ENCODE data around the gene HAS3. TPM values are rescaled to one million over a fixed set of nuclear protein-coding genes. Genes with fewer than 3 reads are reported as not detected.

Gene HAS3
- total and polyA plus RNA-seq, 8 donors: 1.1 to 10.3 (median 5.8) TPM; not detected in 1

GRCh38 chr16:69078073-69078472, 27.4 kb upstream of the HAS3 start:
- H3K36me3 ChIP-seq: peaks cover 0 to under 1% (median under 1%) of the 10 kb centered on the region in 4 donors
- H3K27ac ChIP-seq: no peak overlapping the region
- TF ChIP-seq EP300 (IDR thresholded peaks at IDR 0.05): no peak
- no peaks in the 10 kb centered on the region for H3K9me3 ChIP-seq
- intact Hi-C loops (cut with DNase I; ENCODE audit: low total_unique reads): no loop called here
- H3K4me3 ChIP-seq: no peak overlapping the region
- DNase-seq: no peak
- no peaks in the 10 kb centered on the region for H3K4me1 ChIP-seq
- 81 to 90% (median 84%) methylated on average over 7 of the region's 7 CpGs for WGBS, 5 donors
- H3K27me3 ChIP-seq: no peaks in the 10 kb centered on the region

- no peak for DNase-seq
- Histone ChIP-seq H3K4me1 (no peaks in the 10 kb centered on the region), H3K4me3 (no peak overlapping the region), H3K9me3 (no peaks in the 10 kb centered on the region), H3K27me3 (no peaks in the 10 kb centered on the region), H3K36me3 (peaks cover 8 to 17% (median 13%) of the 10 kb centered on the region in 4 donors), H3K27ac (no peak overlapping the region)
- intact Hi-C loops (cut with DNase I; ENCODE audit: low total_unique reads): no loop called here
- WGBS, 5 donors: 95 to 100% (median 96%) methylated on average over 2 of the region's 2 CpGs
- TF ChIP-seq POLR2A (IDR thresholded peaks at IDR 0.05): no peak
These were observed 25.8 kb upstream of the HAS3 start for GRCh38 chr16:69079697-69080096.

DNA sequence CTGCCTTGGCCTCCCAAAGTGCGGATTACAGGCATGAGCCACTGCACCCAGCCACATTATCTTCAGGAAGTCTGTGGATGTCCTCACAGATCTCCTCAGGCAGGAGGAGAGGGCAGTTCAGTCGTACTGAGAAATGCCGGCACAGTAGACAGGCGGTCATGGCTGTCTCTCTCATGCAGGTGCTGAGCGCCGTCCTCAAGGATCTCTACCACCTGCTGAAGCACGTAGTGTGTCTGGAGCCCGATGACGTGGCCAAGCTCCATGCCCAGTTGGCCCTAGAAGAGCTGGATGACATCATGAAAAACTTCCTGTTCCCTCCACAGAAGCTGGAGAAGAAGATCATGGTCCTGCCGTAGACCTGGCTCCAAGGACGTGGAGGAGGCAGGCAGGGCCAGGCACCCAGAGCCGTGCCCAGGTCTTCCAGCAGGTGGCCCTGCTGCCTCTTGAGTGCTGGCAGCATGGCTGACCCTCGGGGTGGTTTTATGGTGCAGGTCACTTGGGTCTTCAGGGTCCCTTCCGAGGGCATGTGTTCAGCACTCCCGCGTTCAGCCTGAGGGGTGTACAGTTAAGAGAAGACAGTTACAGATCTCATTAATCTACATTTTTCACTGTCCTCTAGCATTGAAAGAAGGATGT, 22.0 kb upstream of the HAS3 start:
- no peak for DNase-seq
- TF ChIP-seq POLR2AphosphoS5 (IDR thresholded peaks at IDR 0.05) (no peak), POLR2A (IDR thresholded peaks at IDR 0.05) (no peak), EP300 (IDR thresholded peaks at IDR 0.05) (no peak)
- TF ChIP-seq, protein P1, sequence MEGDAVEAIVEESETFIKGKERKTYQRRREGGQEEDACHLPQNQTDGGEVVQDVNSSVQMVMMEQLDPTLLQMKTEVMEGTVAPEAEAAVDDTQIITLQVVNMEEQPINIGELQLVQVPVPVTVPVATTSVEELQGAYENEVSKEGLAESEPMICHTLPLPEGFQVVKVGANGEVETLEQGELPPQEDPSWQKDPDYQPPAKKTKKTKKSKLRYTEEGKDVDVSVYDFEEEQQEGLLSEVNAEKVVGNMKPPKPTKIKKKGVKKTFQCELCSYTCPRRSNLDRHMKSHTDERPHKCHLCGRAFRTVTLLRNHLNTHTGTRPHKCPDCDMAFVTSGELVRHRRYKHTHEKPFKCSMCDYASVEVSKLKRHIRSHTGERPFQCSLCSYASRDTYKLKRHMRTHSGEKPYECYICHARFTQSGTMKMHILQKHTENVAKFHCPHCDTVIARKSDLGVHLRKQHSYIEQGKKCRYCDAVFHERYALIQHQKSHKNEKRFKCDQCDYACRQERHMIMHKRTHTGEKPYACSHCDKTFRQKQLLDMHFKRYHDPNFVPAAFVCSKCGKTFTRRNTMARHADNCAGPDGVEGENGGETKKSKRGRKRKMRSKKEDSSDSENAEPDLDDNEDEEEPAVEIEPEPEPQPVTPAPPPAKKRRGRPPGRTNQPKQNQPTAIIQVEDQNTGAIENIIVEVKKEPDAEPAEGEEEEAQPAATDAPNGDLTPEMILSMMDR (IDR thresholded peaks at IDR 0.05): no peak
- no peaks in the 10 kb centered on the region for H3K9me3 ChIP-seq
- no peak overlapping the region for H3K4me3 ChIP-seq
- H3K27ac ChIP-seq: no peak overlapping the region
- 91 to 97% (median 95%) methylated on average over 11 to 16 of the region's 16 CpGs for WGBS, 5 donors
- peaks cover 8 to 32% (median 18%) of the 10 kb centered on the region in 4 donors for H3K36me3 ChIP-seq
- peaks cover 0 to 14% (median 2%) of the 10 kb centered on the region in 4 donors for H3K4me1 ChIP-seq
- H3K27me3 ChIP-seq: no peaks in the 10 kb centered on the region
- intact Hi-C loops (cut with DNase I; ENCODE audit: low total_unique reads): no loop called here

GRCh38 chr16:69084289-69084688, 21.2 kb upstream of the HAS3 start:
- H3K27me3 ChIP-seq: no peaks in the 10 kb centered on the region
- no peak overlapping the region for H3K27ac ChIP-seq
- H3K36me3 ChIP-seq: peaks cover 8 to 32% (median 18%) of the 10 kb centered on the region in 4 donors
- WGBS, 5 donors: 34 to 60% (median 49%) methylated on average over 2 of the region's 2 CpGs
- no peak for TF ChIP-seq EP300 (IDR thresholded peaks at IDR 0.05)
- TF ChIP-seq, protein P1 (IDR thresholded peaks at IDR 0.05): no peak
- no peak for TF ChIP-seq POLR2AphosphoS5 (IDR thresholded peaks at IDR 0.05)
- no peak for TF ChIP-seq POLR2A (IDR thresholded peaks at IDR 0.05)
- H3K4me3 ChIP-seq: no peak overlapping the region
- no peaks in the 10 kb centered on the region for H3K9me3 ChIP-seq
- peaks cover 4 to 22% (median 9%) of the 10 kb centered on the region in 4 donors for H3K4me1 ChIP-seq
- no peak for DNase-seq
- intact Hi-C loops (cut with DNase I; ENCODE audit: low total_unique reads): no loop called here

GRCh38 chr16:69085032-69085695, 20.3 kb upstream of the HAS3 start:
- intact Hi-C loops (cut with DNase I; ENCODE audit: low total_unique reads): no loop called here
- TF ChIP-seq POLR2AphosphoS5 (IDR thresholded peaks at IDR 0.05) (no peak), POLR2A (IDR thresholded peaks at IDR 0.05) (no peak), EP300 (IDR thresholded peaks at IDR 0.05) (no peak)
- TF ChIP-seq, protein P1 (IDR thresholded peaks at IDR 0.05): no peak
- Histone ChIP-seq H3K27ac (no peak overlapping the region), H3K27me3 (no peaks in the 10 kb centered on the region), H3K9me3 (no peaks in the 10 kb centered on the region), H3K4me1 (peaks cover 8 to 31% (median 15%) of the 10 kb centered on the region in 4 donors), H3K36me3 (peaks cover 8 to 32% (median 18%) of the 10 kb centered on the region in 4 donors), H3K4me3 (no peak overlapping the region)
- 86 to 93% (median 89%) methylated on average over 5 of the region's 5 CpGs for WGBS, 5 donors
- no peak for DNase-seq

Data from stomach (tissue), 9 donors.